HepG2 (cell line): ENCODE data around the gene NEK6. TPM values are rescaled to one million over a fixed set of nuclear protein-coding genes. Genes with fewer than 3 reads are reported as not detected.

Experiments
- ADNP ChIP-seq: sonication (generic); formaldehyde crosslinking; IDR thresholded peaks from 2 replicates; pipeline ENCODE4 v1.4.0; 2020; ENCODE audit warnings: missing genetic modification reagents
- CEBPB ChIP-seq: IDR thresholded peaks from 2 replicates; pipeline ENCODE4 v1.6.1; 2011; ENCODE audit warnings: low read depth, low read length, improper control_type of control experiment, borderline replicate concordance
- DNMT1 ChIP-seq: sonication (generic); formaldehyde crosslinking; IDR thresholded peaks from 2 replicates; pipeline ENCODE4 v1.5.1; 2020; ENCODE audit warnings: mild to moderate bottlenecking, missing genetic modification reagents
- FOXC1 ChIP-seq: sonication (generic); formaldehyde crosslinking; IDR thresholded peaks from 2 replicates; pipeline ENCODE4 v1.8.0; 2022; ENCODE audit warnings: mild to moderate bottlenecking, missing genetic modification reagents, borderline replicate concordance
- HES4 ChIP-seq: sonication (generic); formaldehyde crosslinking; IDR thresholded peaks from 2 replicates; pipeline ENCODE4 v1.9.0; 2021; ENCODE audit warnings: mild to moderate bottlenecking, missing genetic modification reagents, borderline replicate concordance
- HOXD1 ChIP-seq: sonication (generic); formaldehyde crosslinking; IDR thresholded peaks from 2 replicates; pipeline ENCODE4 v1.5.0; 2020; ENCODE audit warnings: missing genetic modification reagents
- REL ChIP-seq: sonication (generic); formaldehyde crosslinking; conservative IDR thresholded peaks from 2 replicates; pipeline ENCODE4 v1.8.0; 2022; ENCODE audit warnings: mild to moderate bottlenecking, missing genetic modification reagents, moderate library complexity
- TBL1XR1 ChIP-seq: fragments of 150-350 bp; IDR thresholded peaks from 2 replicates; pipeline ENCODE4 v1.6.1; 2014; ENCODE audit warnings: borderline replicate concordance, low read length; ENCODE audit not compliant: partially characterized antibody
- ZBTB3 ChIP-seq: sonication (generic); formaldehyde crosslinking; IDR thresholded peaks from 2 replicates; pipeline ENCODE4 v1.4.0; 2020; ENCODE audit warnings: low read depth, mild to moderate bottlenecking, moderate library complexity, missing genetic modification reagents, borderline replicate concordance
- ZNF317 ChIP-seq: sonication (generic); formaldehyde crosslinking; IDR thresholded peaks from 2 replicates; pipeline ENCODE4 v1.5.0; 2020; ENCODE audit warnings: mild to moderate bottlenecking, missing genetic modification reagents
- ZNF431 ChIP-seq: sonication (generic); formaldehyde crosslinking; IDR thresholded peaks from 2 replicates; pipeline ENCODE4 v1.9.0; 2022; ENCODE audit warnings: missing genetic modification reagents, low read depth, mild to moderate bottlenecking, borderline replicate concordance
- ZNF709 ChIP-seq: sonication (generic); formaldehyde crosslinking; IDR thresholded peaks from 2 replicates; pipeline ENCODE4 v1.5.0; 2020; ENCODE audit warnings: mild to moderate bottlenecking, missing genetic modification reagents
- polyA plus RNA-seq, 8 experiments: library from polyadenylated mRNA; depleted of rRNA in 3 of 8; stranded (reverse) in 7 of 8; unstranded in 1 of 8; fragments of >200 nt; fragmentation: Illumina TruSeq in 4 of 8; extraction: Trizol in 4 of 8; gene quantifications; 2 replicates each; pipeline versions ENCODE4 v1.2.1 to v1.2.3, GENCODE V29; 2011 to 2016; ENCODE audit warnings: low read depth in 4 of 8, missing spikeins in 1 of 8, mixed read lengths in 1 of 8; ENCODE audit not compliant: insufficient read depth in 1 of 8
- total RNA-seq, 5 experiments: library from RNA; depleted of rRNA; stranded (reverse); fragments of >200 nt; fragmentation: Illumina TruSeq; extraction: Trizol; gene quantifications; 2 replicates each; pipeline ENCODE4 v1.2.3, GENCODE V29; 2016; ENCODE audit warnings: low read depth in 1 of 5
- TF ChIP-seq, protein P1 (sequence below), 2 experiments: sonication (generic) in 1 of 2; formaldehyde crosslinking in 1 of 2; IDR thresholded peaks; 2 replicates each; pipeline versions ENCODE4 v1.6.1 to v1.9.0; 2014 to 2022; ENCODE audit warnings: antibody characterized with exemption in 1 of 2, borderline replicate concordance in 1 of 2, inconsistent platforms in 1 of 2, low read depth in 1 of 2, missing genetic modification reagents in 1 of 2
- TF ChIP-seq, protein P2 (sequence below): sonication (generic); formaldehyde crosslinking; IDR thresholded peaks from 2 replicates; pipeline ENCODE4 v1.4.0; 2020; ENCODE audit warnings: missing genetic modification reagents; ENCODE audit errors: not compliant biosample characterization
- TF ChIP-seq, protein P3 (sequence below): sonication (generic); formaldehyde crosslinking; IDR thresholded peaks from 2 replicates; pipeline ENCODE4 v1.5.1; 2020; ENCODE audit warnings: missing genetic modification reagents, mild to moderate bottlenecking, borderline replicate concordance
- TF ChIP-seq, protein P4 (sequence below): sonication (generic); formaldehyde crosslinking; IDR thresholded peaks from 2 replicates; pipeline ENCODE4 v1.5.0; 2020; ENCODE audit warnings: mild to moderate bottlenecking, missing genetic modification reagents, moderate library complexity
- TF ChIP-seq, protein P5 (sequence below): sonication (generic); formaldehyde crosslinking; IDR thresholded peaks from 2 replicates; pipeline ENCODE4 v1.5.1; 2020; ENCODE audit warnings: missing genetic modification reagents, mild to moderate bottlenecking, borderline replicate concordance

Gene NEK6
- total and polyA plus RNA-seq, 2 of the 13 experiments (the other 11 are each of a cell fraction or from before 2014, with no cell fraction given): 30.4 to 119 TPM

DNA sequence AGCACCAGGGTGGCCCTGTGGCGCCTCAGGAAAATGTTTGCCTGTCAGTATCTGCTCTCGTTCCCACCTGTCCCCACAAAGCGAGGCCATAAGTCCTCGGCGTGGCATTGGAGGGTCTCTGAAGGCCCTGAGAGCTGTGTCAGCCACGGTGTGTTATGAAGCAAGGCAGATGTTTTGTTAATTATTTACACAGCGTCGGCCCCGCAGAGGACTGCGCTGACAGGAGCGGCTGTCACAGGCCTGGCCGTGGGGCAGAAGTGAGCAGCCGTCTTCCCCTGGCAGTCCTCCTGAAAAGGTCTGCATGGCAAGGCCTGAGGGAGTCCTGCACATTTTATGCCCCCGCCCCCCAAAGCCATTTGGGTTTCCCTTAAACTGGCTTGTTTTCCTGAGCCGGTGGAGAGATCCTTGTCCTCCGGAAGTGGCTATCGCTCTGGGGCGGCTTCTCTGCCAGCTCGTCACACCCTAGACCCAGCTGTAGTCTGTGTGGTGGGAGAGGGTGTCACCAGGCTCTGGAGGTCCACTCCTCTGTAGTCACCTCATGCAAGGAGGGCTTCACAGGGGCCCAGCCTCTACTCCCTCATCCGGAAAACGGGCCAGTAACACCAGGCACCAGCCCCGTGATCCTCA lies 6.2 kb downstream of the NEK6 start (continued):
- TF ChIP-seq, protein P1, sequence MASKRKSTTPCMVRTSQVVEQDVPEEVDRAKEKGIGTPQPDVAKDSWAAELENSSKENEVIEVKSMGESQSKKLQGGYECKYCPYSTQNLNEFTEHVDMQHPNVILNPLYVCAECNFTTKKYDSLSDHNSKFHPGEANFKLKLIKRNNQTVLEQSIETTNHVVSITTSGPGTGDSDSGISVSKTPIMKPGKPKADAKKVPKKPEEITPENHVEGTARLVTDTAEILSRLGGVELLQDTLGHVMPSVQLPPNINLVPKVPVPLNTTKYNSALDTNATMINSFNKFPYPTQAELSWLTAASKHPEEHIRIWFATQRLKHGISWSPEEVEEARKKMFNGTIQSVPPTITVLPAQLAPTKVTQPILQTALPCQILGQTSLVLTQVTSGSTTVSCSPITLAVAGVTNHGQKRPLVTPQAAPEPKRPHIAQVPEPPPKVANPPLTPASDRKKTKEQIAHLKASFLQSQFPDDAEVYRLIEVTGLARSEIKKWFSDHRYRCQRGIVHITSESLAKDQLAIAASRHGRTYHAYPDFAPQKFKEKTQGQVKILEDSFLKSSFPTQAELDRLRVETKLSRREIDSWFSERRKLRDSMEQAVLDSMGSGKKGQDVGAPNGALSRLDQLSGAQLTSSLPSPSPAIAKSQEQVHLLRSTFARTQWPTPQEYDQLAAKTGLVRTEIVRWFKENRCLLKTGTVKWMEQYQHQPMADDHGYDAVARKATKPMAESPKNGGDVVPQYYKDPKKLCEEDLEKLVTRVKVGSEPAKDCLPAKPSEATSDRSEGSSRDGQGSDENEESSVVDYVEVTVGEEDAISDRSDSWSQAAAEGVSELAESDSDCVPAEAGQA (IDR thresholded peaks at IDR 0.05; ENCODE audit: low read depth): no peak
- TF ChIP-seq, protein P1 (CRISPR knock-in tag; IDR thresholded peaks at IDR 0.05; ENCODE audit: borderline replicate concordance): no peak
- TF ChIP-seq, protein P2, sequence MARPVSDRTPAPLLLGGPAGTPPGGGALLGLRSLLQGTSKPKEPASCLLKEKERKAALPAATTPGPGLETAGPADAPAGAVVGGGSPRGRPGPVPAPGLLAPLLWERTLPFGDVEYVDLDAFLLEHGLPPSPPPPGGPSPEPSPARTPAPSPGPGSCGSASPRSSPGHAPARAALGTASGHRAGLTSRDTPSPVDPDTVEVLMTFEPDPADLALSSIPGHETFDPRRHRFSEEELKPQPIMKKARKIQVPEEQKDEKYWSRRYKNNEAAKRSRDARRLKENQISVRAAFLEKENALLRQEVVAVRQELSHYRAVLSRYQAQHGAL (CRISPR knock-in tag): no peak
- TF ChIP-seq, protein P3, sequence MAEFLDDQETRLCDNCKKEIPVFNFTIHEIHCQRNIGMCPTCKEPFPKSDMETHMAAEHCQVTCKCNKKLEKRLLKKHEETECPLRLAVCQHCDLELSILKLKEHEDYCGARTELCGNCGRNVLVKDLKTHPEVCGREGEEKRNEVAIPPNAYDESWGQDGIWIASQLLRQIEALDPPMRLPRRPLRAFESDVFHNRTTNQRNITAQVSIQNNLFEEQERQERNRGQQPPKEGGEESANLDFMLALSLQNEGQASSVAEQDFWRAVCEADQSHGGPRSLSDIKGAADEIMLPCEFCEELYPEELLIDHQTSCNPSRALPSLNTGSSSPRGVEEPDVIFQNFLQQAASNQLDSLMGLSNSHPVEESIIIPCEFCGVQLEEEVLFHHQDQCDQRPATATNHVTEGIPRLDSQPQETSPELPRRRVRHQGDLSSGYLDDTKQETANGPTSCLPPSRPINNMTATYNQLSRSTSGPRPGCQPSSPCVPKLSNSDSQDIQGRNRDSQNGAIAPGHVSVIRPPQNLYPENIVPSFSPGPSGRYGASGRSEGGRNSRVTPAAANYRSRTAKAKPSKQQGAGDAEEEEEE: no peak
- TF ChIP-seq, protein P4, sequence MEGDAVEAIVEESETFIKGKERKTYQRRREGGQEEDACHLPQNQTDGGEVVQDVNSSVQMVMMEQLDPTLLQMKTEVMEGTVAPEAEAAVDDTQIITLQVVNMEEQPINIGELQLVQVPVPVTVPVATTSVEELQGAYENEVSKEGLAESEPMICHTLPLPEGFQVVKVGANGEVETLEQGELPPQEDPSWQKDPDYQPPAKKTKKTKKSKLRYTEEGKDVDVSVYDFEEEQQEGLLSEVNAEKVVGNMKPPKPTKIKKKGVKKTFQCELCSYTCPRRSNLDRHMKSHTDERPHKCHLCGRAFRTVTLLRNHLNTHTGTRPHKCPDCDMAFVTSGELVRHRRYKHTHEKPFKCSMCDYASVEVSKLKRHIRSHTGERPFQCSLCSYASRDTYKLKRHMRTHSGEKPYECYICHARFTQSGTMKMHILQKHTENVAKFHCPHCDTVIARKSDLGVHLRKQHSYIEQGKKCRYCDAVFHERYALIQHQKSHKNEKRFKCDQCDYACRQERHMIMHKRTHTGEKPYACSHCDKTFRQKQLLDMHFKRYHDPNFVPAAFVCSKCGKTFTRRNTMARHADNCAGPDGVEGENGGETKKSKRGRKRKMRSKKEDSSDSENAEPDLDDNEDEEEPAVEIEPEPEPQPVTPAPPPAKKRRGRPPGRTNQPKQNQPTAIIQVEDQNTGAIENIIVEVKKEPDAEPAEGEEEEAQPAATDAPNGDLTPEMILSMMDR (CRISPR knock-in tag): peak; percentile 18
- TF ChIP-seq FOXC1 (CRISPR knock-in tag): no peak
- TF ChIP-seq ZNF431 (CRISPR knock-in tag): no peak
- TF ChIP-seq CEBPB: peak; percentile 26; the same call in 1 of the 2 replicates
- TF ChIP-seq, protein P5, sequence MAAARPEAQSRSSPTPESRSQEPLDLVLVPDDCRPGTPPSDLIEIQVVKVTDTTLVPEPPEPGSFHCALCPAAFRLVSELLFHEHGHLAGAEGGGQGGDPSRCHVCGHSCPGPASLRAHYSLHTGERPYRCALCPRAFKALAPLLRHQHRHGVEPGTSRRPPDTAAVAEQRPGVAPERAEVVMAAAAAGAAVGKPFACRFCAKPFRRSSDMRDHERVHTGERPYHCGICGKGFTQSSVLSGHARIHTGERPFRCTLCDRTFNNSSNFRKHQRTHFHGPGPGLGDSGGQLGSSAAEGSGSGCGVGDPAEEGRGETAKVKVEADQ (CRISPR knock-in tag): no peak
- TF ChIP-seq ZNF317 (CRISPR knock-in tag): no peak; the same call in 1 of the 2 replicates
- TF ChIP-seq HOXD1: no peak
- no peak for TF ChIP-seq DNMT1 (CRISPR knock-in tag)
- TF ChIP-seq ADNP: no peak
- TF ChIP-seq ZNF709 (CRISPR knock-in tag): no peak
- TF ChIP-seq TBL1XR1: no peak
- TF ChIP-seq ZBTB3 (CRISPR knock-in tag): no peak
- no peak for TF ChIP-seq REL (CRISPR knock-in tag)
- TF ChIP-seq HES4 (CRISPR knock-in tag): no peak
